ENCODE measurements around the gene RFTN1.

The RFTN1 gene

GRCh38 chr3:16529264-16529663 is 15.8 kb upstream of the RFTN1 start:
- no peak for DNase-seq (ENCODE audit: low read depth in 3 of 3)

GRCh38 chr3:16528581-16528993 is 15.1 kb upstream of the RFTN1 start:
- no peak for DNase-seq (ENCODE audit: low read depth in 3 of 3)

GRCh38 chr3:16528106-16528505 is 14.6 kb upstream of the RFTN1 start:
- DNase-seq (ENCODE audit: low read depth in 3 of 3): no peak

GRCh38 chr3:16524196-16524595 is 10.7 kb upstream of the RFTN1 start:
- DNase-seq (ENCODE audit: low read depth in 3 of 3): no peak

GRCh38 chr3:16523778-16524177 is 10.3 kb upstream of the RFTN1 start:
- no peak for DNase-seq (ENCODE audit: low read depth in 3 of 3)

GRCh38 chr3:16522834-16523233 is 9.3 kb upstream of the RFTN1 start:
- DNase-seq (ENCODE audit: low read depth in 3 of 3): no peak

GRCh38 chr3:16520970-16521881 is 7.7 kb upstream of the RFTN1 start:
- DNase-seq (ENCODE audit: low read depth in 3 of 3): no peak

GRCh38 chr3:16520241-16520969 is 6.9 kb upstream of the RFTN1 start:
- no peak for DNase-seq (ENCODE audit: low read depth in 3 of 3)

- DNase-seq (ENCODE audit: low read depth in 3 of 3): no peak
Measured at GRCh38 chr3:16516695-16517481, 3.4 kb upstream of the RFTN1 start.

- DNase-seq (ENCODE audit: low read depth in 3 of 3): no peak
Measured at GRCh38 chr3:16515885-16516420, 2.5 kb upstream of the RFTN1 start.

GRCh38 chr3:16514755-16515353 is 1.4 kb upstream of the RFTN1 start:
- no peak for DNase-seq (ENCODE audit: low read depth in 3 of 3)

GRCh38 chr3:16514021-16514700 is 662 bp upstream of the RFTN1 start:
- no peak for DNase-seq (ENCODE audit: low read depth in 3 of 3)

- DNase-seq (ENCODE audit: low read depth in 3 of 3): peak in 2 of 3 experiments; percentile 28 to 34
Measured at GRCh38 chr3:16512435-16513140, 911 bp downstream of the RFTN1 start.

- peak; percentile 33 to 56 (median 56) for DNase-seq (ENCODE audit: low read depth in 3 of 3)
Measured at GRCh38 chr3:16511681-16512434, 1.6 kb downstream of the RFTN1 start.

- no peak for DNase-seq (ENCODE audit: low read depth in 3 of 3)
Measured at GRCh38 chr3:16510620-16511319, 2.7 kb downstream of the RFTN1 start.

- no peak for DNase-seq (ENCODE audit: low read depth in 3 of 3)
Measured at GRCh38 chr3:16509721-16510619, 3.5 kb downstream of the RFTN1 start.

- DNase-seq (ENCODE audit: low read depth in 3 of 3): no peak
Measured at GRCh38 chr3:16508591-16508995, 4.9 kb downstream of the RFTN1 start.

- no peak for DNase-seq (ENCODE audit: low read depth in 3 of 3)
Measured at GRCh38 chr3:16508243-16508578, 5.3 kb downstream of the RFTN1 start.
